Measurements from ENCODE around the gene STOML1. TPM values are rescaled to one million over a fixed set of nuclear protein-coding genes. Genes with fewer than 3 reads are reported as not detected.

Gene STOML1
- total RNA-seq, 1 experiment from 2014 or later, result 5.0 TPM

DNA sequence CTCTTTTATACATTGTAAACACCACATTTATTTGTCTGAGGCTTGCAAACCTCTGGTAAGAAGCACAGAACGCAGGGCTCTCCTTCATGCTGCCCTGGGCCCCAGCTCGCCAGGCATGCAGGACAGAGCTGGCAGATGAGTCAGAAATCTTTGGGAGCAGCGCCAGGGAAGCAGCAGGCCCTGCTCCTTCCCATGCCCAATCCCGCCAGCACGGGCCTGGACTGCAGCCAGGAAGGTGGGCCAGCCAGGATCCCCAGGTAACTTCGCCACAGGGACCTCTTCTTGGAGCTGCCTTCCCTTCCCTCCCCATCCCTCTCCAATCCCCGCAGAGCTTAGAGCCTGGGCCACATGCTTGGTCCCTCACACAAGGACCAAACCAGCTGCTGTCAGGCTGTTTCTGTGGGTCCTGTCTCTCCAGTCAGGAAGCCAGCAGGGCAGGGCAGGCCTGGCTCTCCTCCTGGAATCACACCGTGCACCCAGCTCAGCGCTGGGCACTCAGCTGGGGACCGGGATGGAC is 8.8 kb downstream of the STOML1 start:
- Histone ChIP-seq H3K9me2 (ENCODE audit: insufficient read depth) (no peaks in the 10 kb centered on the region), H3K4me3 (replicated peaks in 1 of 2; ENCODE audit: low read depth in 1 of 2, low read length in 2 of 2) (no peak overlapping the region), H4K20me1 (ENCODE audit: insufficient read depth) (no peaks in the 10 kb centered on the region), H3K9ac (ENCODE audit: low read length) (peak overlapping the region; percentile 40), H3K36me3 (ENCODE audit: control insufficient read depth in 1 of 2, insufficient read depth in 2 of 2, low read length in 2 of 2) (no peaks in the 10 kb centered on the region), H2AFZ (ENCODE audit: low read depth, low read length, poor library complexity, severe bottlenecking) (peak overlapping the region; percentile 16), H3K79me2 (ENCODE audit: insufficient read depth, low read length) (no peaks in the 10 kb centered on the region), H3K9me3 (ENCODE audit: control insufficient read depth in 1 of 2, insufficient read depth in 1 of 2, low read depth in 1 of 2, low read length in 2 of 2) (no peaks in the 10 kb centered on the region), H3K4me2 (ENCODE audit: low read length) (peak overlapping the region; percentile 77), H3K27ac (ENCODE audit: low read depth, low read length) (peak overlapping the region; percentile 52), H3K4me1 (ENCODE audit: control insufficient read depth in 1 of 2, insufficient read depth in 2 of 2, low read length in 2 of 2) (peaks cover 23 to 39% of the 10 kb centered on the region in 2 experiments), H3K27me3 (ENCODE audit: insufficient read depth, low read length) (no peaks in the 10 kb centered on the region)
- POLR2A ChIA-PET, result interaction anchor here (1.2 to 2.2 kb wide), 3 partner anchors 10 to 27 kb away, joined by 5 to 7 read pairs (median 6); partner anchors contain the start of gene PML
- CTCF ChIA-PET, result interaction anchor here (0.6 to 2.9 kb wide), 9 partner anchors 10 to 338 kb away, joined by 3 to 27 read pairs (median 4); partner anchors contain the start of gene PML
- TF ChIP-seq POLR2A (IDR thresholded peaks at IDR 0.05; ENCODE audit: borderline replicate concordance, extremely low read depth, insufficient read depth, insufficient read length), result no peak
- peak; percentile 30; the same call in 1 of the 2 replicates for TF ChIP-seq FOSL1 (IDR thresholded peaks at IDR 0.05; ENCODE audit: low read depth)
- TF ChIP-seq EZH2 (IDR thresholded peaks at IDR 0.05), result no peak
- TF ChIP-seq, protein P1, sequence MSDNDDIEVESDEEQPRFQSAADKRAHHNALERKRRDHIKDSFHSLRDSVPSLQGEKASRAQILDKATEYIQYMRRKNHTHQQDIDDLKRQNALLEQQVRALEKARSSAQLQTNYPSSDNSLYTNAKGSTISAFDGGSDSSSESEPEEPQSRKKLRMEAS (IDR thresholded peaks at IDR 0.05), result peak; percentile 44; the same call in 1 of the 2 replicates
- no peak for TF ChIP-seq SRF (IDR thresholded peaks at IDR 0.05; ENCODE audit: low read depth)
- peak; percentile 43; the same call in 1 of the 2 replicates for TF ChIP-seq JUND (IDR thresholded peaks at IDR 0.05)
- 0 out of 2 replicates have a peak, but pooled peaks have one; percentile 49 for TF ChIP-seq CBX3 (IDR thresholded peaks at IDR 0.05; ENCODE audit: low read depth)
- TF ChIP-seq POLR2AphosphoS5 (IDR thresholded peaks at IDR 0.05; ENCODE audit: low read depth, low read length), result peak; percentile 33; the same call in 1 of the 2 replicates
- no TSS peak for BruUV-seq (replicated peaks)
- intact Hi-C loops (cut with micrococcal nuclease), result no loop called here
- RAD21 ChIA-PET (ENCODE audit: low non-redundant PET in 1 of 2, low total read pairs in 2 of 2, uncharacterized antibody in 2 of 2, unreplicated experiment in 2 of 2), result interaction anchor here (0.6 to 0.9 kb wide), 2 partner anchors 10 kb away, joined by 3 to 8 read pairs; no protein-coding TSS in a partner anchor
- DNase-seq (ENCODE audit: low read depth, low spot score) (peak; percentile 24), ATAC-seq (peak; percentile 85)

Data from HCT116 (cell line).